ENCODE data around the gene AFG1L. TPM values are rescaled to one million over a fixed set of nuclear protein-coding genes. Genes with fewer than 3 reads are reported as not detected.

AFG1L gene
- total RNA-seq, 1 experiment from 2014 or later: 7.1 TPM

- DNase-seq: no peak
- Mint-ChIP-seq H3K4me3 (ENCODE audit: low read depth, unreplicated experiment) (no peak overlapping the region), H3K27me3 (ENCODE audit: unreplicated experiment) (no peaks in the 10 kb centered on the region), H3K4me1 (ENCODE audit: low read depth, unreplicated experiment) (peaks cover 17% of the 10 kb centered on the region), H3K27ac (ENCODE audit: unreplicated experiment) (no peak overlapping the region), H3K36me3 (ENCODE audit: insufficient read depth, unreplicated experiment) (no peaks in the 10 kb centered on the region), H3K9me3 (ENCODE audit: low read depth, unreplicated experiment) (no peaks in the 10 kb centered on the region)
- CTCF ChIA-PET: interaction anchor here (1.3 to 1.7 kb wide), 2 partner anchors 9 to 241 kb away, joined by 4 to 5 read pairs; partner anchors contain the start of gene SNX3
- BruUV-seq (replicated peaks): no TSS peak
- intact Hi-C loops (cut with micrococcal nuclease; ENCODE audit: unreplicated experiment): loop anchor here (10.0 kb wide), 1 partner anchor 244 kb away; no protein-coding TSS in a partner anchor
- TF ChIP-seq CTCF (IDR thresholded peaks at IDR 0.05; ENCODE audit: unreplicated experiment): no peak
These were observed 43.6 kb upstream of the AFG1L start for GRCh38 chr6:108251252-108251651.

GRCh38 chr6:108252055-108252454 lies 42.8 kb upstream of the AFG1L start:
- no peaks in the 10 kb centered on the region for H3K27me3 Mint-ChIP-seq (ENCODE audit: unreplicated experiment)
- H3K4me3 Mint-ChIP-seq (ENCODE audit: low read depth, unreplicated experiment): no peak overlapping the region
- peaks cover 7% of the 10 kb centered on the region for H3K36me3 Mint-ChIP-seq (ENCODE audit: insufficient read depth, unreplicated experiment)
- intact Hi-C loops (cut with micrococcal nuclease; ENCODE audit: unreplicated experiment): loop anchor here (10.0 kb wide), 1 partner anchor 243 kb away; no protein-coding TSS in a partner anchor
- no peaks in the 10 kb centered on the region for H3K9me3 Mint-ChIP-seq (ENCODE audit: low read depth, unreplicated experiment)
- no peak for TF ChIP-seq CTCF (IDR thresholded peaks at IDR 0.05; ENCODE audit: unreplicated experiment)
- no TSS peak for BruUV-seq (replicated peaks)
- CTCF ChIA-PET: interaction anchor here (0.9 kb wide), 1 partner anchor 9 kb away, joined by 3 read pairs; the partner anchor contains the start of gene SNX3
- H3K27ac Mint-ChIP-seq (ENCODE audit: unreplicated experiment): no peak overlapping the region
- H3K4me1 Mint-ChIP-seq (ENCODE audit: low read depth, unreplicated experiment): peaks cover 23% of the 10 kb centered on the region
- DNase-seq: no peak

- intact Hi-C loops (cut with micrococcal nuclease; ENCODE audit: unreplicated experiment): loop anchor here (10.0 kb wide), 1 partner anchor 242 kb away; no protein-coding TSS in a partner anchor
- Mint-ChIP-seq H3K27ac (ENCODE audit: unreplicated experiment) (no peak overlapping the region), H3K4me1 (ENCODE audit: low read depth, unreplicated experiment) (peaks cover 27% of the 10 kb centered on the region), H3K36me3 (ENCODE audit: insufficient read depth, unreplicated experiment) (peaks cover 7% of the 10 kb centered on the region), H3K4me3 (ENCODE audit: low read depth, unreplicated experiment) (no peak overlapping the region), H3K27me3 (ENCODE audit: unreplicated experiment) (no peaks in the 10 kb centered on the region), H3K9me3 (ENCODE audit: low read depth, unreplicated experiment) (no peaks in the 10 kb centered on the region)
- CTCF ChIA-PET: interaction anchor here (0.6 kb wide), 1 partner anchor 72 kb away, joined by 6 read pairs; no protein-coding TSS in a partner anchor
- no peak for DNase-seq
- no TSS peak for BruUV-seq (replicated peaks)
- no peak for TF ChIP-seq CTCF (IDR thresholded peaks at IDR 0.05; ENCODE audit: unreplicated experiment)
These were observed 41.6 kb upstream of the AFG1L start for GRCh38 chr6:108253241-108253640.

- no TSS peak for BruUV-seq (replicated peaks)
- no peaks in the 10 kb centered on the region for H3K9me3 Mint-ChIP-seq (ENCODE audit: low read depth, unreplicated experiment)
- peaks cover 7% of the 10 kb centered on the region for H3K36me3 Mint-ChIP-seq (ENCODE audit: insufficient read depth, unreplicated experiment)
- no peak overlapping the region for H3K4me3 Mint-ChIP-seq (ENCODE audit: low read depth, unreplicated experiment)
- no peak overlapping the region for H3K27ac Mint-ChIP-seq (ENCODE audit: unreplicated experiment)
- CTCF ChIA-PET: interaction anchor here (0.6 kb wide), 2 partner anchors 10 to 151 kb away, joined by 3 to 5 read pairs; no protein-coding TSS in a partner anchor
- DNase-seq: no peak
- peaks cover 27% of the 10 kb centered on the region for H3K4me1 Mint-ChIP-seq (ENCODE audit: low read depth, unreplicated experiment)
- intact Hi-C loops (cut with micrococcal nuclease; ENCODE audit: unreplicated experiment): loop anchor here (10.0 kb wide), 1 partner anchor 240 kb away; no protein-coding TSS in a partner anchor
- TF ChIP-seq CTCF (IDR thresholded peaks at IDR 0.05; ENCODE audit: unreplicated experiment): no peak
- H3K27me3 Mint-ChIP-seq (ENCODE audit: unreplicated experiment): no peaks in the 10 kb centered on the region
These were observed 40.1 kb upstream of the AFG1L start for GRCh38 chr6:108254433-108255410.

Data from Calu3 (cell line).